Retina (tissue), 1 donor: Measurements from ENCODE around the gene FXN.
A peak's percentile ranks its signal among the peaks of the same experiment; 100 is the strongest.
"Not testable (repeated sequence)": the region's sequence is repeated elsewhere in the genome, so short reads cannot be mapped to it uniquely, and the experiment has no call there.

Source experiments
- DNase-seq: peaks from one replicate; pipeline ENCODE4 v3.0.0-alpha.2; 2016

The FXN gene

GRCh38 chr9:69035438-69036308, at the start of gene FXN:
Gene FXN, plus strand, starts transcription at chr9:69035752. Its CDS starts 31 bp downstream, at chr9:69035783.
- DNase-seq = peak; percentile 93

- not testable (repeated sequence) for DNase-seq
Observed at GRCh38 chr9:68986949-68987348, 48.6 kb upstream of the FXN start.

- no peak for DNase-seq
Observed at GRCh38 chr9:68991457-68991856, 44.1 kb upstream of the FXN start.

- no peak for DNase-seq
Observed at GRCh38 chr9:68995776-68996175, 39.8 kb upstream of the FXN start.

GRCh38 chr9:68996462-68996861, 39.1 kb upstream of the FXN start:
- DNase-seq = no peak

GRCh38 chr9:68997666-68998065, 37.9 kb upstream of the FXN start:
- peak; percentile 85 for DNase-seq

- DNase-seq = no peak
Observed at GRCh38 chr9:68998385-68998784, 37.2 kb upstream of the FXN start.

- DNase-seq = peak; percentile 17
Observed at GRCh38 chr9:68998812-68999211, 36.7 kb upstream of the FXN start.

GRCh38 chr9:68999393-69000105, 36.0 kb upstream of the FXN start:
- peak; percentile 72 for DNase-seq

- DNase-seq = no peak
Observed at GRCh38 chr9:69001921-69002320, 33.6 kb upstream of the FXN start.

GRCh38 chr9:69003051-69003450, 32.5 kb upstream of the FXN start:
- no peak for DNase-seq

GRCh38 chr9:69004836-69005235, 30.7 kb upstream of the FXN start:
- no peak for DNase-seq

GRCh38 chr9:69009708-69010107, 25.8 kb upstream of the FXN start:
- DNase-seq = no peak

GRCh38 chr9:69012696-69013381, 22.7 kb upstream of the FXN start:
- no peak for DNase-seq

GRCh38 chr9:69013382-69013727, 22.2 kb upstream of the FXN start:
- no peak for DNase-seq

- no peak for DNase-seq
Observed at GRCh38 chr9:69014013-69014412, 21.5 kb upstream of the FXN start, which contains the start of gene PRKACG. Gene PRKACG, minus strand, starts transcription at chr9:69014113. Its CDS starts 21 bp downstream, at chr9:69014092.

GRCh38 chr9:69016191-69017096, 19.1 kb upstream of the FXN start:
- peak; percentile 45 for DNase-seq

GRCh38 chr9:69018737-69019136, 16.8 kb upstream of the FXN start:
- DNase-seq = no peak

- DNase-seq = no peak
Observed at GRCh38 chr9:69019808-69020207, 15.7 kb upstream of the FXN start.

GRCh38 chr9:69020301-69021145, 15.0 kb upstream of the FXN start:
- no peak for DNase-seq

GRCh38 chr9:69023650-69024049, 11.9 kb upstream of the FXN start:
- no peak for DNase-seq
